Stimulated activated CD4-positive, alpha-beta T cell treated with anti-CD3 and anti-CD28 coated beads, TNF-alpha, amount 100 ng/mL, for 24 hours (primary cell): ENCODE data around the gene PRKN.
"Not testable (repeated sequence)": the region's sequence is repeated elsewhere in the genome, so short reads cannot be mapped to it uniquely, and the experiment has no call there.

Experiments used
- DNase-seq, 3 experiments: peaks; one replicate each; pipeline ENCODE4 v3.0.0-alpha.2; 2020; ENCODE audit warnings: low read depth in 3 of 3

PRKN gene

GRCh38 chr6:161847628-161848027 lies 879.9 kb downstream of the PRKN start:
- no peak for DNase-seq

DNA sequence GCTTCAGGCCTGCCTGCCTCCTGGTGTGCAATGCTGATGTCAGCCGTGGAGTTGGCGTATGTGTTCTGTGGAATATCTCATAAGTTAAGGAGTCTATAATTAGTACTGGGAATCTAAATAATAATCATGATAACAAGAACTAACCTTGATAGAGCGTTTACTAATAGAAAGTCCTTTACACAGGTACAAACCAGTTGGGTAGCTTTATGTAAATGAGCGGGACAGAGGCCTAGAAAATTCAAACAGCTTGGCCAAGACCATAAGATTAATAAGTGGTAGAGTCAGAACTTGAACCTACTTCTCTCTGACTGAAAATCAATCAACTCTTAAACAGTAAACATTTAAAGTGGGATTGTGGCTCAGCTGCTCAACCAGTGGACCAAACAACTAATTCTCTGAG lies 882.8 kb downstream of the PRKN start:
- no peak for DNase-seq

- no peak for DNase-seq
Observed at GRCh38 chr6:161843066-161843465, 884.5 kb downstream of the PRKN start.

- no peak for DNase-seq
Observed at GRCh38 chr6:161840380-161840779, 887.2 kb downstream of the PRKN start.

GRCh38 chr6:161838306-161839035 lies 889.1 kb downstream of the PRKN start:
- no peak for DNase-seq

GRCh38 chr6:161837854-161838253 lies 889.7 kb downstream of the PRKN start:
- DNase-seq, result no peak

- DNase-seq, result no peak
Observed at GRCh38 chr6:161837449-161837735, 890.2 kb downstream of the PRKN start.

DNA sequence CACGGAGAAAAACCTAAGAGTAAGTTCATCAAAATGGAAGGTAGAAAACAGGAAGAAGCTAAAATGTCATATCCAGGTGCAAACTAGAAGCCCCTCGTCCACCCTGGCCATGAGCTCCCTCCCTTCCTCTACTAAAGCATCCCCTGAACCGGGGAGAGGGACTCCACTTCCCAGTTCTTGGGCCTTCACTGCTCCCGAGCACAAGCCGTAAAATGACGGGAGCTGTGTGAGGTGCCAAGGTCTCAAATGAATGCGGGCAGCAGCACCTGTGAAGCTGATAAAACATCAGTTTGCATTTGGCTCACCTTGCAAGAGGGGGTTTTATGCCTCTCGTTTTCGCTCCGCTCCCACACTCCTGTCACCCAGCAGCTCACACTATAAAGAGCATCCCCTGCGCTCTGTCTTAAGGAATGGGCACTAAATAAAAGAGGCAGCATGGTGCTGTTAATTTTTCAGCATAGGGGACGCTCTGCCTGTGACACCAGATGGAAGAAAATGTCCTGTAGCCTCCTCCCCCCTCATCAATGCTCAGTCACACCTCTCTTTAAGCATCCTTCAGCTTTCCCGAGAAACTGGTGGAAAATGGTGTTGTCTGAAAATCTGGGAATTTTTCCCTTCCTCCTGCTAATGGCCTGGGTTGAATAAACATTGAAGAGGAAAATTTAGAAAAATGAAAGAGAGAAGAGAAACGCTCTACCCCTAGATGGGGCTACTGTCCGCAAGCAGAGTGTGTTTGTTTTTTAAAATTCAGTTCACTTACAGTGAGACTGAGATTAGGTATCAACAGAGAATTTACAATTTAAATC lies 890.7 kb downstream of the PRKN start:
- no peak for DNase-seq

- DNase-seq, result no peak
Observed at GRCh38 chr6:161835500-161836215, 891.9 kb downstream of the PRKN start.

GRCh38 chr6:161834426-161834825 lies 893.1 kb downstream of the PRKN start:
- DNase-seq, result no peak

- DNase-seq, result no peak
Observed at GRCh38 chr6:161833099-161833860, 894.3 kb downstream of the PRKN start.

- DNase-seq, result no peak
Observed at GRCh38 chr6:161832622-161833021, 894.9 kb downstream of the PRKN start.

- DNase-seq, result no peak
Observed at GRCh38 chr6:161830866-161831616, 896.5 kb downstream of the PRKN start.

- DNase-seq, result no peak
Observed at GRCh38 chr6:161829291-161829729, 898.3 kb downstream of the PRKN start.

GRCh38 chr6:161828355-161828754 lies 899.2 kb downstream of the PRKN start:
- no peak for DNase-seq

- DNase-seq, result no peak
Observed at GRCh38 chr6:161826512-161826911, 901.1 kb downstream of the PRKN start.

DNA sequence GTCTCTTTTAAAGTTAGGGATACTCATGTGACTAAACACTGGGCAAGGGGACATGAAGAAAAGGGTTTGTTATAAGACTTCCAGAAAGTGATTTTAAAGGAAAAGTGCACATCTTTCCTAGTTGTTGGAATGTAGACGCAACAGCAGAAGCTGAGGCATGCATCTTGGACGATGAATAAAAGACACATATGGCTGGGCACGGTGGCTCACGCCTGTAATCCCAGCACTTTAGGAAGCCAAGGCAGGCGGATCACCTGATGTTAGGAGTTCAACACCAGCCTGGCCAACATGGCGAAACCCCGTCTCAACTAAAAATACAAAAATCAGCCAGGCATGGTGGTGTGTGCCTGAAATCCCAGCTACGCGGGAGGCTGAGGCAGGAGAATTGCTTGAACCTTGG lies 905.4 kb downstream of the PRKN start:
- not testable (repeated sequence) for DNase-seq

DNA sequence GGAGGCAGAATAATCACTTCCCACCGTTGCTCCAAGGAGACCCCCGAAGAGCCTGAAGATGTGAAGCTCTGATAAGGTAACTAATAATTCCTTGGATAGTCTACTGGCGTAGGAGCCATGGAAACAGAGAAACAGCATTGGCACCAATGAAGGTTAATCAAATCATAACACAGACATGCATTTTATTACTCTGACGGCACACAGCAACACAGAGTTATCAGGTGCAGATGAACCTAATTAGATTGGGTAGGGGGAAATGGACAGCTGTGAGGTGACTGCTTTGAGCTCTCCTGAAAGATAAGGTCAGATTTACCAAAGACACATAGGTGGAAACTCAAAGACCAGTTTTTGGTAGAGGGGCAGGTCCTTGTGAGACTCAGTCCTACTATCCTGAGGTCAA lies 909.7 kb downstream of the PRKN start:
- DNase-seq, result no peak

GRCh38 chr6:161815965-161816364 lies 911.6 kb downstream of the PRKN start:
- DNase-seq, result no peak

GRCh38 chr6:161813156-161813555 lies 914.4 kb downstream of the PRKN start:
- no peak for DNase-seq

DNA sequence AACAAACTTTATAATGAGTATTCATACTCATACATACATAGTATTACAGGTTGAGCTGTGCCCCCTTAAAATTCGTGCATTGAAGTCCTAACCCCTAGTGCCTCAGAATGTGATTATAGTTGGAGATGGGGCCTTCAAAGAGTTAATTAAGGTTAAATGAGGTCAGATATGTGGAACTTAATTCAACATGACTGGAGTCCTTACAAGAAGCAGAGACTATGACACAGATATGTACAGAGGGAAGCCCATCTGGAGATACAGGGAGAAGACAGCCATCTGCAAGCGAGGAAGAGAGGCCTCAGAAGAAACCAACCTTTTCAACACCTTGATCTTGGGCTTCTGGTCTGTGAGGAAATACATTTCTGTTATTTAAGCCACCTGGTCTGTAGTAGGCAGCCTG lies 917.6 kb downstream of the PRKN start:
- DNase-seq, result no peak
